Neural cell (in vitro differentiated cells): ENCODE data around the gene MRPS24. TPM values are rescaled to one million over a fixed set of nuclear protein-coding genes. Genes with fewer than 3 reads are reported as not detected.

Experiments used
- H2AFZ ChIP-seq: fragments of 200-600, 300-800 bp; sonication (generic), shearing (Covaris generic); 2 replicates; pipeline ENCODE4 v1.6.0; 2014; ENCODE audit warnings: low read depth, mild to moderate bottlenecking, antibody characterized with exemption, low read length, moderate library complexity
- H3F3A ChIP-seq: fragments of 200-600 bp; shearing (Covaris generic); 2 replicates; pipeline ENCODE4 v1.6.1; 2016; ENCODE audit warnings: mild to moderate bottlenecking, moderate library complexity, mixed read lengths, antibody characterized with exemption, low read length; ENCODE audit not compliant: insufficient read depth, poor library complexity, severe bottlenecking
- H3K27ac ChIP-seq: fragments of 200-600, 300-800 bp; sonication (generic), shearing (Covaris generic); 2 replicates; pipeline ENCODE4 v1.5.1; 2014; ENCODE audit warnings: mild to moderate bottlenecking, low read length, moderate library complexity
- H3K27me3 ChIP-seq: fragments of 300-800, 200-600 bp; sonication (generic), shearing (Covaris generic); 2 replicates; pipeline ENCODE4 v1.6.0; 2014; ENCODE audit warnings: mild to moderate bottlenecking, low read depth, low read length, moderate library complexity; ENCODE audit not compliant: insufficient read depth
- H3K36me3 ChIP-seq: fragments of 300-800, 200-600 bp; sonication (generic), shearing (Covaris generic); 2 replicates; pipeline ENCODE4 v1.5.1; 2014; ENCODE audit warnings: mild to moderate bottlenecking, antibody characterized with exemption, low read length, moderate library complexity; ENCODE audit not compliant: insufficient read depth
- H3K4me2 ChIP-seq: fragments of 300-800, 200-600 bp; sonication (generic), shearing (Covaris generic); 2 replicates; pipeline ENCODE4 v1.6.0; 2014; ENCODE audit warnings: mild to moderate bottlenecking, low read length
- H3K4me3 ChIP-seq: fragments of 300-800, 200-600 bp; sonication (generic), shearing (Covaris generic); 2 replicates; pipeline ENCODE4 v1.5.1; 2014; ENCODE audit warnings: mild to moderate bottlenecking, low read length, moderate library complexity
- H3K79me2 ChIP-seq: fragments of 200-600 bp; shearing (Covaris generic); replicated peaks from 2 replicates; pipeline ENCODE4 v1.6.0; 2014; ENCODE audit warnings: mild to moderate bottlenecking, low read length, moderate library complexity; ENCODE audit not compliant: insufficient read depth
- H3K9ac ChIP-seq: fragments of 300-800, 200-600 bp; sonication (generic), shearing (Covaris generic); 2 replicates; pipeline ENCODE4 v1.6.1; 2016; ENCODE audit warnings: mild to moderate bottlenecking, low read length, mixed read lengths
- H3K9me2 ChIP-seq: fragments of 200-600 bp; shearing (Covaris generic); 2 replicates; pipeline ENCODE4 v1.6.1; 2016; ENCODE audit warnings: mild to moderate bottlenecking, low read length, mixed read lengths; ENCODE audit not compliant: insufficient read depth
- H3K9me3 ChIP-seq: fragments of 200-600, 300-800 bp; sonication (generic), shearing (Covaris generic); 2 replicates; pipeline ENCODE4 v1.6.1; 2016; ENCODE audit warnings: mild to moderate bottlenecking, mixed run types, low read length, moderate library complexity, mixed read lengths
- H4K20me1 ChIP-seq: fragments of 200-600 bp; shearing (Covaris generic); 2 replicates; pipeline ENCODE4 v1.6.1; 2016; ENCODE audit warnings: mild to moderate bottlenecking, mixed run types; ENCODE audit not compliant: insufficient read depth
- EP300 ChIP-seq: fragments of 450-650 bp; conservative IDR thresholded peaks from 2 replicates; pipeline ENCODE4 v1.6.1; 2014; ENCODE audit warnings: antibody characterized with exemption, mild to moderate bottlenecking, moderate library complexity; ENCODE audit not compliant: poor library complexity, severe bottlenecking
- EZH2 ChIP-seq: fragments of 200-600, 300-800 bp; shearing (Covaris generic), sonication (generic); IDR thresholded peaks from 2 replicates; pipeline ENCODE4 v1.6.1; 2014; ENCODE audit warnings: antibody characterized with exemption, low read length, borderline replicate concordance, mild to moderate bottlenecking; ENCODE audit not compliant: insufficient read depth, poor library complexity, severe bottlenecking
- MXI1 ChIP-seq: fragments of 450-650 bp; conservative IDR thresholded peaks from 2 replicates; pipeline ENCODE4 v1.6.1; 2014; ENCODE audit warnings: antibody characterized with exemption, mild to moderate bottlenecking; ENCODE audit not compliant: poor library complexity, severe bottlenecking
- POLR2AphosphoS5 ChIP-seq: IDR thresholded peaks from 2 replicates; pipeline ENCODE4 v1.6.1; 2012
- RAD21 ChIP-seq: fragments of 450-650 bp; conservative IDR thresholded peaks from 2 replicates; pipeline ENCODE4 v1.6.1; 2014; ENCODE audit warnings: antibody characterized with exemption, mild to moderate bottlenecking, moderate library complexity
- SMC3 ChIP-seq: fragments of 450-650 bp; conservative IDR thresholded peaks from 2 replicates; pipeline ENCODE4 v1.6.1; 2014; ENCODE audit warnings: antibody characterized with exemption, mild to moderate bottlenecking, moderate library complexity; ENCODE audit not compliant: poor library complexity
- TAF1 ChIP-seq: IDR thresholded peaks from 2 replicates; pipeline ENCODE4 v1.6.1; 2012; ENCODE audit warnings: low read depth
- polyA plus RNA-seq: library from polyadenylated mRNA; depleted of rRNA; stranded (reverse); fragments of >200 nt; gene quantifications from 2 replicates; pipeline ENCODE4 v1.2.3, GENCODE V29; 2014
- TF ChIP-seq, protein P1 (sequence below): fragments of 450-650 bp; IDR thresholded peaks from 2 replicates; pipeline ENCODE4 v1.5.1; 2014; ENCODE audit warnings: antibody characterized with exemption, mild to moderate bottlenecking, moderate library complexity; ENCODE audit not compliant: poor library complexity, severe bottlenecking
- TF ChIP-seq, protein P2 (sequence below): IDR thresholded peaks from 2 replicates; pipeline ENCODE4 v1.6.1; 2012; ENCODE audit warnings: borderline replicate concordance

The MRPS24 gene
- polyA plus RNA-seq, 1 donor from 2014 or later = 132 TPM

- Histone ChIP-seq H3K27me3 (no peaks in the 10 kb centered on the region), H3K36me3 (no peaks in the 10 kb centered on the region), H3K9ac (no peak overlapping the region), H3K4me3 (no peak overlapping the region), H2AFZ (no peak overlapping the region), H3K79me2 (no peaks in the 10 kb centered on the region), H4K20me1 (no peaks in the 10 kb centered on the region), H3F3A (no peaks in the 10 kb centered on the region), H3K9me2 (no peaks in the 10 kb centered on the region), H3K27ac (no peak overlapping the region), H3K9me3 (no peaks in the 10 kb centered on the region), H3K4me2 (no peak overlapping the region)
- TF ChIP-seq, protein P1, sequence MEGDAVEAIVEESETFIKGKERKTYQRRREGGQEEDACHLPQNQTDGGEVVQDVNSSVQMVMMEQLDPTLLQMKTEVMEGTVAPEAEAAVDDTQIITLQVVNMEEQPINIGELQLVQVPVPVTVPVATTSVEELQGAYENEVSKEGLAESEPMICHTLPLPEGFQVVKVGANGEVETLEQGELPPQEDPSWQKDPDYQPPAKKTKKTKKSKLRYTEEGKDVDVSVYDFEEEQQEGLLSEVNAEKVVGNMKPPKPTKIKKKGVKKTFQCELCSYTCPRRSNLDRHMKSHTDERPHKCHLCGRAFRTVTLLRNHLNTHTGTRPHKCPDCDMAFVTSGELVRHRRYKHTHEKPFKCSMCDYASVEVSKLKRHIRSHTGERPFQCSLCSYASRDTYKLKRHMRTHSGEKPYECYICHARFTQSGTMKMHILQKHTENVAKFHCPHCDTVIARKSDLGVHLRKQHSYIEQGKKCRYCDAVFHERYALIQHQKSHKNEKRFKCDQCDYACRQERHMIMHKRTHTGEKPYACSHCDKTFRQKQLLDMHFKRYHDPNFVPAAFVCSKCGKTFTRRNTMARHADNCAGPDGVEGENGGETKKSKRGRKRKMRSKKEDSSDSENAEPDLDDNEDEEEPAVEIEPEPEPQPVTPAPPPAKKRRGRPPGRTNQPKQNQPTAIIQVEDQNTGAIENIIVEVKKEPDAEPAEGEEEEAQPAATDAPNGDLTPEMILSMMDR = no peak
- TF ChIP-seq MXI1 (no peak), RAD21 (no peak), POLR2AphosphoS5 (no peak), SMC3 (no peak), EZH2 (no peak), EP300 (no peak), TAF1 (no peak)
- TF ChIP-seq, protein P2, sequence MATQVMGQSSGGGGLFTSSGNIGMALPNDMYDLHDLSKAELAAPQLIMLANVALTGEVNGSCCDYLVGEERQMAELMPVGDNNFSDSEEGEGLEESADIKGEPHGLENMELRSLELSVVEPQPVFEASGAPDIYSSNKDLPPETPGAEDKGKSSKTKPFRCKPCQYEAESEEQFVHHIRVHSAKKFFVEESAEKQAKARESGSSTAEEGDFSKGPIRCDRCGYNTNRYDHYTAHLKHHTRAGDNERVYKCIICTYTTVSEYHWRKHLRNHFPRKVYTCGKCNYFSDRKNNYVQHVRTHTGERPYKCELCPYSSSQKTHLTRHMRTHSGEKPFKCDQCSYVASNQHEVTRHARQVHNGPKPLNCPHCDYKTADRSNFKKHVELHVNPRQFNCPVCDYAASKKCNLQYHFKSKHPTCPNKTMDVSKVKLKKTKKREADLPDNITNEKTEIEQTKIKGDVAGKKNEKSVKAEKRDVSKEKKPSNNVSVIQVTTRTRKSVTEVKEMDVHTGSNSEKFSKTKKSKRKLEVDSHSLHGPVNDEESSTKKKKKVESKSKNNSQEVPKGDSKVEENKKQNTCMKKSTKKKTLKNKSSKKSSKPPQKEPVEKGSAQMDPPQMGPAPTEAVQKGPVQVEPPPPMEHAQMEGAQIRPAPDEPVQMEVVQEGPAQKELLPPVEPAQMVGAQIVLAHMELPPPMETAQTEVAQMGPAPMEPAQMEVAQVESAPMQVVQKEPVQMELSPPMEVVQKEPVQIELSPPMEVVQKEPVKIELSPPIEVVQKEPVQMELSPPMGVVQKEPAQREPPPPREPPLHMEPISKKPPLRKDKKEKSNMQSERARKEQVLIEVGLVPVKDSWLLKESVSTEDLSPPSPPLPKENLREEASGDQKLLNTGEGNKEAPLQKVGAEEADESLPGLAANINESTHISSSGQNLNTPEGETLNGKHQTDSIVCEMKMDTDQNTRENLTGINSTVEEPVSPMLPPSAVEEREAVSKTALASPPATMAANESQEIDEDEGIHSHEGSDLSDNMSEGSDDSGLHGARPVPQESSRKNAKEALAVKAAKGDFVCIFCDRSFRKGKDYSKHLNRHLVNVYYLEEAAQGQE = no peak
Observed at GRCh38 chr7:43843296-43843695, 26.0 kb downstream of the MRPS24 start.

DNA sequence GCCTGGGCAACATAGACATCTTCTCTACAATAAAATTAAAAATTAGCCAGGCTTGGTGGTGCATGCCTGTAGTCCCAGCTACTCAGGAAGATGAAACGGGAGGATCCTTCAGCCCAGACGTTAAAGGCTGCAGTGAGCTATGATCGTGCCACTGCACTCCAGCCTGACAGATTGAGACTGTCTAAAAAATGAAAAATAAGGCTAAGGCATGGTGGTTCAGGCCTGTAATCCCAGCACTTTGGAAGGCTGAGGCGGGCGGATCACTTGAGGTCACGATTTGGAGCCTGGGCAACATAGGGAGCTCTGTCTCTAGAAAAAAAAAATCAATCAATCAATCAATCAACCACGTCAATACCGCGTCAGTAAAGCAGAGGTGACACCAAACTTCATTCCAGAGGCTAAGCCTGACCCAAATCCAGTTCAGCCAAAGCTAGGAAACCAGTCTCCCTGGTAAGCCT is 31.1 kb downstream of the MRPS24 start:
- no peaks in the 10 kb centered on the region for H3K9me3 ChIP-seq
- H3K27me3 ChIP-seq = no peaks in the 10 kb centered on the region
- H3F3A ChIP-seq = no peaks in the 10 kb centered on the region
- no peak overlapping the region for H3K27ac ChIP-seq
- no peaks in the 10 kb centered on the region for H4K20me1 ChIP-seq
- H3K4me3 ChIP-seq = no peak overlapping the region
- H3K9ac ChIP-seq = no peak overlapping the region
- no peak overlapping the region for H2AFZ ChIP-seq
- no peaks in the 10 kb centered on the region for H3K36me3 ChIP-seq
- no peaks in the 10 kb centered on the region for H3K9me2 ChIP-seq
- no peak overlapping the region for H3K4me2 ChIP-seq
- H3K79me2 ChIP-seq = no peaks in the 10 kb centered on the region
- no peak for TF ChIP-seq EP300
- TF ChIP-seq, protein P2 = no peak
- no peak for TF ChIP-seq SMC3
- TF ChIP-seq TAF1 = no peak
- TF ChIP-seq RAD21 = no peak
- TF ChIP-seq, protein P1 = no peak
- no peak for TF ChIP-seq EZH2
- TF ChIP-seq MXI1 = no peak
- no peak for TF ChIP-seq POLR2AphosphoS5
